NB4 (cell line): Measurements from ENCODE around the gene APOA4.

ENCODE experiments used
- DNase-seq: peaks from one replicate; pipeline ENCODE4 v3.0.0; 2010; ENCODE audit warnings: low read depth
- H3K4me3 ChIP-seq: one replicate; pipeline ENCODE4 v1.5.1; 2011; ENCODE audit warnings: mild to moderate bottlenecking, low read depth, low read length, moderate library complexity
- CTCF ChIP-seq: IDR thresholded peaks from one replicate; pipeline ENCODE4 v1.5.1; 2012; ENCODE audit warnings: low read depth, low read length
- MAX ChIP-seq: IDR thresholded peaks from 2 replicates; pipeline ENCODE4 v1.6.1; 2011; ENCODE audit warnings: low read depth, low read length
- MYC ChIP-seq: IDR thresholded peaks from 2 replicates; pipeline ENCODE4 v1.6.1; 2011; ENCODE audit warnings: low read depth, low read length
- POLR2A ChIP-seq: IDR thresholded peaks from 2 replicates; pipeline ENCODE4 v1.6.1; 2011; ENCODE audit warnings: mild to moderate bottlenecking; ENCODE audit not compliant: insufficient read length; ENCODE audit errors: extremely low read depth

Gene APOA4

GRCh38 chr11:116860303-116860702, 37.2 kb upstream of the APOA4 start:
- TF ChIP-seq MYC (no peak), CTCF (no peak), MAX (no peak), POLR2A (no peak)
- DNase-seq = no peak
- no peak overlapping the region for H3K4me3 ChIP-seq

- DNase-seq = no peak
- TF ChIP-seq MYC = no peak
- TF ChIP-seq CTCF = no peak
- no peak for TF ChIP-seq POLR2A
- no peak for TF ChIP-seq MAX
- no peak overlapping the region for H3K4me3 ChIP-seq
These were observed 36.1 kb upstream of the APOA4 start for GRCh38 chr11:116859175-116859574.

GRCh38 chr11:116857936-116858335, 34.8 kb upstream of the APOA4 start:
- TF ChIP-seq MYC (no peak), MAX (no peak), POLR2A (no peak), CTCF (no peak)

GRCh38 chr11:116857316-116857715, 34.2 kb upstream of the APOA4 start:
- no peak overlapping the region for H3K4me3 ChIP-seq
- no peak for DNase-seq
- TF ChIP-seq MAX (no peak), POLR2A (no peak)

More at GRCh38 chr11:116857936-116858335, 34.8 kb upstream of the APOA4 start:
- H3K4me3 ChIP-seq = no peak overlapping the region
- DNase-seq = no peak

- TF ChIP-seq MYC (no peak), CTCF (no peak), POLR2A (no peak), MAX (no peak)
- no peak overlapping the region for H3K4me3 ChIP-seq
- DNase-seq = no peak
These were observed 33.3 kb upstream of the APOA4 start for GRCh38 chr11:116856423-116856822.

- TF ChIP-seq MYC = no peak
- no peak for TF ChIP-seq CTCF
- no peak for TF ChIP-seq POLR2A
- TF ChIP-seq MAX = no peak
- peak; percentile 31 for DNase-seq
These were observed 32.3 kb upstream of the APOA4 start for GRCh38 chr11:116855413-116855812.

More at GRCh38 chr11:116855413-116855812, 32.3 kb upstream of the APOA4 start:
- no peak overlapping the region for H3K4me3 ChIP-seq
